Lower leg skin (tissue), 4 donors: ENCODE results near the gene HES6. TPM values are rescaled to one million over a fixed set of nuclear protein-coding genes. Genes with fewer than 3 reads are reported as not detected.

Experiments
- DNase-seq, 2 donors: peaks; one replicate each; pipeline ENCODE4 v3.0.0-alpha.2; 2019; ENCODE audit warnings: low spot score in 2 of 2
- H3K4me3 ChIP-seq: fragments of 200-600 bp; sonication (generic); 2 replicates; pipeline ENCODE4 v1.5.1; 2017; ENCODE audit warnings: mild to moderate bottlenecking, low read depth; ENCODE audit not compliant: poor library complexity, severe bottlenecking
- POLR2A ChIP-seq, 2 donors: fragments of 450-650 bp; IDR thresholded peaks; one replicate each; pipeline ENCODE4 v1.6.1; 2016 to 2017; ENCODE audit warnings: antibody characterized with exemption in 2 of 2, mild to moderate bottlenecking in 1 of 2, moderate library complexity in 1 of 2
- WGBS, 2 donors: methylation state at CpG; one replicate each; pipeline ENCODE4 v1.1.5; 2018; 5-methylcytosine and 5-hydroxymethylcytosine counted together
- intact Hi-C: fragments of 100-400 bp; cut with DNase I; formaldehyde crosslinking; loops from one replicate; pipeline ENCODE4 v1.15.0; 2023; ENCODE audit warnings: low total_unique reads
- total RNA-seq, 4 donors: library from RNA; depleted of rRNA; stranded (reverse); fragments of >200 nt; gene quantifications; one replicate each; pipeline ENCODE4 v1.1.0, GENCODE V29; 2016
- TF ChIP-seq, protein P1 (sequence below), 3 donors: fragments of 450-650 bp; IDR thresholded peaks; one replicate each; pipeline ENCODE4 v1.5.1; 2016; ENCODE audit warnings: antibody characterized with exemption in 3 of 3, mild to moderate bottlenecking in 3 of 3, moderate library complexity in 2 of 3

HES6 gene
- total RNA-seq, 4 donors from 2014 or later = 1.3 to 5.8 (median 3.1) TPM

DNA sequence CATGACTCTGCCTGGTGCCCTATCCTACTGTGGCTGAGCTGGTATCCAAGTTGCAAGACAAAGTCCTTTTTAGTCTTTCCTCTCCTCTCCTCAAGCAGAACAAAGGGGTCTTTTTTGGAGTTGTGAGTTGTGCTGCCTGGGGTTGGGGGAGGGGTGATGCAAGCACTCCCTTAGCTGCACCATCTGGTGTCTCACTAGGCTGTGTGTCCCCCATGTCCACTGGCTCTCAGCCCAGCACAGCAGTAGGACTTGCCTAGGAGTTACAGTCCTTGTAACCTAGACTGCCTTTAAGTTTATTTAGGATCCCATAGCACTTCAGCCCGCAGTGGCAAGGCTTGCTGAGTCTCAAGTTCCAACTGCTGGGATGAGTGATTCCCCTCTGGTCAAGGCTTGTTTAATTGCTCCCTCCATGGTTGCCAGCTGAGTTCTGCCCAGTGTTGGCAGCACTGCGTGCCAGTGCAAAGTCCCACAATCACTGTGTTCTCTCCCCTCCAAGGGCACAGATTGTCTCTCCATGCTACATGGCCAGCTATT lies 23.1 kb downstream of the HES6 start:
- intact Hi-C loops = no loop called here

DNA sequence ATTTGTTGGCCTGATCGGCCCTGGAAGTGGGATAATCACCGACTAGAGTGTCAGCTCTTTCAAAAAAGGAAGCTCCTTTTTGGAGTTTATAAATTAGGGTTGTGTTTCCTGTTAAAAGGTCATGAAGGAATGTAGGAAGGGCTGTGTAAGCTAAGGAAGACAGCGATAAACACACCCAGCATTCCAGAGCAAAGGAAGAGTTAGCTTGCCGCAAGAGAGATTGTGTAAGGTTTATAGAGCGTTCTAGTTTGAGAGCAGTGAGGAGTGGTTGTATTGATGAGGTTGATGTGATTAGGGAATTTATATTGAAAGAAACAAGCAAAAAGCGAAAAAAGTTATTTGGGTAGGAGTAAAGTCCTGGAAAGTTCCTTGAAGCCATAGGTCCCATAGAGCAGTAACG lies 32.8 kb downstream of the HES6 start:
- TF ChIP-seq, protein P1, sequence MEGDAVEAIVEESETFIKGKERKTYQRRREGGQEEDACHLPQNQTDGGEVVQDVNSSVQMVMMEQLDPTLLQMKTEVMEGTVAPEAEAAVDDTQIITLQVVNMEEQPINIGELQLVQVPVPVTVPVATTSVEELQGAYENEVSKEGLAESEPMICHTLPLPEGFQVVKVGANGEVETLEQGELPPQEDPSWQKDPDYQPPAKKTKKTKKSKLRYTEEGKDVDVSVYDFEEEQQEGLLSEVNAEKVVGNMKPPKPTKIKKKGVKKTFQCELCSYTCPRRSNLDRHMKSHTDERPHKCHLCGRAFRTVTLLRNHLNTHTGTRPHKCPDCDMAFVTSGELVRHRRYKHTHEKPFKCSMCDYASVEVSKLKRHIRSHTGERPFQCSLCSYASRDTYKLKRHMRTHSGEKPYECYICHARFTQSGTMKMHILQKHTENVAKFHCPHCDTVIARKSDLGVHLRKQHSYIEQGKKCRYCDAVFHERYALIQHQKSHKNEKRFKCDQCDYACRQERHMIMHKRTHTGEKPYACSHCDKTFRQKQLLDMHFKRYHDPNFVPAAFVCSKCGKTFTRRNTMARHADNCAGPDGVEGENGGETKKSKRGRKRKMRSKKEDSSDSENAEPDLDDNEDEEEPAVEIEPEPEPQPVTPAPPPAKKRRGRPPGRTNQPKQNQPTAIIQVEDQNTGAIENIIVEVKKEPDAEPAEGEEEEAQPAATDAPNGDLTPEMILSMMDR (IDR thresholded peaks at IDR 0.05) = no peak
- TF ChIP-seq POLR2A (IDR thresholded peaks at IDR 0.05) = no peak
- DNase-seq = no peak
- H3K4me3 ChIP-seq = no peak overlapping the region
- intact Hi-C loops = no loop called here
- 74 to 80% methylated on average over 7 of the region's 7 CpGs for WGBS, 2 donors

More for the DNA sequence above, 23.1 kb downstream of the HES6 start:
- peak in 1 of 2 donors; percentile 66 for DNase-seq
- 72 to 79% methylated on average over 2 of the region's 2 CpGs for WGBS, 2 donors
- TF ChIP-seq, protein P1 (IDR thresholded peaks at IDR 0.05) = no peak
- TF ChIP-seq POLR2A (IDR thresholded peaks at IDR 0.05) = no peak
- no peak overlapping the region for H3K4me3 ChIP-seq

DNA sequence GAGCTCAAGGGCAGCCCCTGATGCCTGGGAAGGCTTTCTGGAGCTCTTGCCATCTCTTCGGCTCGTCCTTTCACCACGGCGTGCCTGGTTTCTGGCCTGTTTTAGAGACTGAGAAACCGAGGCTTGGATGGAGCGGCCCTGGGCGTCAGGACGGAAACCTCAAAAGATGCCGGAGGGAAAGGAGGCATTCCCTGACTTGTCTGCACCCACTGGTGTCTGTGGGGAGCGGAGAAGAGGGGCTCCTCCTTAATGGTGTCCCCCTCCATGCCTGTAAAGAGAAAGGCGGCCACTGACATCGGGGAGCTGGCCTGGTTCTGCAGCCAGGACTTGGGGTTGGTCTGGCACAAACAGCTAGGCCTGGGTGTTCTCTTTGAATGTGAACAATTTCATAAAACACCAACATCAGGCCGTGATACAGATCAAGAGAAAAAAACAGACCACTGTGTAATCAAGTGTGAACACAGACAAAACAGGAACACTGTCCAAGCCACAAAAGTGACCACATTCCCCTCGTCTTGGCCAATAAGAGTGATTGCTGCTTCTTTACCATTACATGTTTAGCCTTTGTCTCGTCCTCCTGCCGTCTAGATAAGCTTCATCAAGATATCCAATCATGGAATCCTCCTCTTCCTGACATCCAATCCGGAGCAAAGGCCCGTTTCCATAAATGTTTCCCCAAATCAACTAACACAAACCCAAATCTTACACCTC lies 35.7 kb downstream of the HES6 start:
- TF ChIP-seq, protein P1 (IDR thresholded peaks at IDR 0.05) = no peak
- no peak for TF ChIP-seq POLR2A (IDR thresholded peaks at IDR 0.05)
- no peak overlapping the region for H3K4me3 ChIP-seq
- peak in 1 of 2 donors; percentile 25 for DNase-seq
- intact Hi-C loops = no loop called here
- 55 to 59% methylated on average over 18 of the region's 18 CpGs for WGBS, 2 donors

DNA sequence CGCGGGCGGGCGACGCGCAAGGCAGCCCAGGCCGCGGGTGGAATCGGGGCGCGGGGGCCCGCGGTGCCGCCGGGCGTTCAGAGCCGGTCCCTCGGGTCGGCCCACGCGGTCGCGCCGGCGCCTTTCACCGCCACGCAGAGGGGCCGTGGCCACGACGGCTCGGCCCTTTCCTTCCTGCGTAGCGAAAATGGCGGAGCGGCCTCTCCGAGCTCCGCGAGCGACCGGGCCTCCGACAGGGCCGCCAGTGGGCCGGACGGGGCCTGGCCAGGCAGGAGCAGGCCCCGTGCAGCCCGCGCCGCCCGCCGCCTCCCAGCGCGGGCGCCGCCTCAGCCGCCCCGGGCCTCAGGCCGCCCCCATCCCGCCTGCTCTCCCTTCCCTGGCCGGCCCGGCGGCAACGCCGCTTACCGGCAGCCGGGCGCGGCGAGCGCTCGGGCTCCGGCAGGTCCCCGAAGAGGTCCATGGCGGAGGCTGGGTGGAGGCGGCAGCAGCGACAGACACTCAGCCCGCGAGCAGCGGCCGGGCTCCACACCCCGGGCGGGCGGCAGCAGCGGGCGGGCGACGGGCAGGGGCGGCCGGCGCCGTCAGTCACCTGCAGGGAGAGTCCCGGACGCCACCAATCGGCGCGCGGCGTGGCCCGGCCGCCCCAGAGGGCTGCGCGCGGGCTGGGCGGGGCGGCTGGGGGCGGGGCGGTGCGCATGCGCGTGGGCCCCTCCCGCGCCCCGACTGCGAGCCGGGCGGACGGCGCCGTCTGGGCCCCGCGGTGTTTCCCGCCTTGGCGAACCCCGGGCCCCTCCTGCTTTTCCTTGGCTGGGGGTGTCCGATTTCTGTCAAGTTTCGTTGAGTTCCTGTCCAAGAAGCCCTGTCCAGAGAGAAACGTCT lies 36.5 kb downstream of the HES6 start, which contains the start of gene ILKAP:
ILKAP (minus strand) TSS at position 602 of the 879 bp plus-strand sequence; CDS start at position 460, 142 bp downstream.
- peak within 1 kb of the TSS; percentile 92 for H3K4me3 ChIP-seq
- intact Hi-C loops = no loop called here
- TF ChIP-seq, protein P1 (IDR thresholded peaks at IDR 0.05) = no peak
- TF ChIP-seq POLR2A (IDR thresholded peaks at IDR 0.05) = no peak
- WGBS, 2 donors = 0% methylated on average over 38 to 70 of the region's 126 CpGs
- peak; percentile 69 to 97 for DNase-seq

DNA sequence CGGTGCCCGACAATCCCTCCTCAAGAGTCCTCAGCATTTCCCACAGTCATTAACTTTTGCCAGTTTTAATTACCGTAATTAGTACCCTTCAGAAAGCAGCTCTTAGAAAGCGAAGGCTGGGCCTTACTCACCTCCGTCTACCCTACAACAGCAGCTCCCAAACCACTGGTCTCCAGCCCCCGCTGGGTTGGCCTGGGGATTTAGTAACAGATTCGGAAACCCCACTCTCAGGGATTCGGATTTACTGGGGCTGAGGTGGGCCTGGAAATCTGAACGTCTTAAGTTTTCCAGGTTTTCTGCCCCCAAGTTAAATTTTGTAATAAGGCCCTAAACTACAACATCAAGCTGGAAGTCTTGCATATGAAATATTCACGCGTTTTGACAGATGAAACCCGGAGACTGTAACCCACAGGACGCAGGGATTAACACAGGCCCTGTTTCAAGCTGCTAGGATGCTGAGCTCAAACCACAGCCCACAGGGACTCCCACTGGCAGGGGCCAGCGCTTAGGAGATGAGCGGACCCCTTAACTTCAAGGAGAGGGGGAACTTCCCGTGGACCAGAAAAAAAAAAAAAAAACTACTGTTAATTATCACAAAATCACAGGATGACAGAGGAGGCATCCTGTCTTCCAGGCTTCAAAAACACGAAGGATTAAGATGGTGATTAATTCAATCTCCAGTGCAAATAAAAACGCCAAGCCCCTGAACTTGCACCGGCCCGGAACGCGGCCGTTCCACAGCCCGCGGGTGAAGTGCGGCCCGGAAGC lies 37.3 kb downstream of the HES6 start:
- peak in 1 of 2 donors; percentile 75 for DNase-seq
- intact Hi-C loops = no loop called here
- peak overlapping the region; percentile 92 for H3K4me3 ChIP-seq
- TF ChIP-seq, protein P1 (IDR thresholded peaks at IDR 0.05) = no peak
- TF ChIP-seq POLR2A (IDR thresholded peaks at IDR 0.05) = no peak
- 4 to 7% methylated on average over 25 to 27 of the region's 27 CpGs for WGBS, 2 donors
